Testis (tissue), 2 donors: Measurements from ENCODE around the gene FMNL2.

Source experiments
- CTCF ChIP-seq, 3 experiments: fragments of 450-650 bp in 2 of 3; fragments of 200-600 bp in 1 of 3; sonication (generic) in 1 of 3; IDR thresholded peaks; one replicate each; pipeline ENCODE4 v1.5.1; 2016 to 2019; ENCODE audit warnings: antibody characterized with exemption in 3 of 3, mild to moderate bottlenecking in 2 of 3, moderate library complexity in 1 of 3
- POLR2A ChIP-seq: fragments of 450-650 bp; IDR thresholded peaks from one replicate; pipeline ENCODE4 v1.6.1; 2017; ENCODE audit warnings: antibody characterized with exemption, mild to moderate bottlenecking, moderate library complexity

DNA sequence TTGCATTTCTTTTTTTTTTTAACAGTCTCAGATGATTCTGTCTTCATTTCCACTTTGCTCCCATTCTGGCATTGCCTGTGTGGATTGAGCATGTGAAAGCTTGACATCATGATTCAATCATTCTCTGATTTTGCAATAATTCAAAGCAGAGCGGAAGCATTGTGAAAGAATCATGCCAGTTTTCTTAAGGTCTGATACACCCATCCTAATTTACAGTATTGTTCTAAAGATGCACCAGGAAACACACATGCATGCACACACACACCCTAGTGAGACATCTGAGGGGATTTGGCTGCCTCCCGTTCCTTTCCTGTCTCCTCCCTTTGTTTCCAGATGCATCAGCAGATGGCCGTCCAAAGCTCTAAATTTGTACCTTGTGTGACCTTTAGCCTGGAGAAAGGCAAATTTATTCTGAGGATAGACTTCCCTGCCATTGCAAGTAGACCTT, 97.3 kb downstream of the FMNL2 start:
- TF ChIP-seq CTCF (IDR thresholded peaks at IDR 0.05) (no peak), POLR2A (no peak)
